Measurements from ENCODE around the gene ZSWIM2.
"Not testable (repeated sequence)": the region's sequence is repeated elsewhere in the genome, so short reads cannot be mapped to it uniquely, and the experiment has no call there.

Gene ZSWIM2

GRCh38 chr2:186835628-186836027 is 13.3 kb downstream of the ZSWIM2 start:
- no peak for DNase-seq

GRCh38 chr2:186827862-186828492 is 21.0 kb downstream of the ZSWIM2 start:
- DNase-seq: no peak

GRCh38 chr2:186827411-186827810 is 21.6 kb downstream of the ZSWIM2 start:
- DNase-seq: no peak

GRCh38 chr2:186822323-186822722 is 26.6 kb downstream of the ZSWIM2 start:
- no peak for DNase-seq

GRCh38 chr2:186820303-186820702 is 28.7 kb downstream of the ZSWIM2 start:
- no peak for DNase-seq

- DNase-seq: not testable (repeated sequence)
Observed at GRCh38 chr2:186811760-186812159, 37.2 kb downstream of the ZSWIM2 start.

- DNase-seq: no peak
Observed at GRCh38 chr2:186806591-186806990, 42.4 kb downstream of the ZSWIM2 start.

- not testable (repeated sequence) for DNase-seq
Observed at GRCh38 chr2:186798604-186799003, 50.4 kb downstream of the ZSWIM2 start.

- no peak for DNase-seq
Observed at GRCh38 chr2:186784930-186785329, 64.0 kb downstream of the ZSWIM2 start.

- DNase-seq: no peak
Observed at GRCh38 chr2:186783254-186783653, 65.7 kb downstream of the ZSWIM2 start.

- no peak for DNase-seq
Observed at GRCh38 chr2:186780701-186781316, 68.2 kb downstream of the ZSWIM2 start.
